Hepatocyte (in vitro differentiated cells): Measurements from ENCODE around the gene NXN.

ENCODE experiments used
- CTCF ChIP-seq: fragments of 200-600 bp; sonication (generic); IDR thresholded peaks from 2 replicates; pipeline ENCODE4 v1.5.1; 2016; ENCODE audit warnings: antibody characterized with exemption, mild to moderate bottlenecking; ENCODE audit not compliant: poor library complexity
- EZH2 ChIP-seq: fragments of 200-600 bp; sonication (generic); IDR thresholded peaks from 2 replicates; pipeline ENCODE4 v1.6.1; 2016; ENCODE audit warnings: antibody characterized with exemption, mild to moderate bottlenecking, borderline replicate concordance
- EZH2phosphoT487 ChIP-seq: fragments of 200-600 bp; sonication (generic); IDR thresholded peaks from one replicate; pipeline ENCODE4 v1.6.1; 2018; ENCODE audit warnings: antibody characterized with exemption, mild to moderate bottlenecking, low read depth, moderate library complexity; ENCODE audit not compliant: unreplicated experiment, severe bottlenecking

GRCh38 chr17:981292-981658 is 1.7 kb upstream of the NXN start:
- TF ChIP-seq CTCF (no peak), EZH2phosphoT487 (no peak), EZH2 (no peak)
